ENCODE measurements around the gene ABO. TPM values are rescaled to one million over a fixed set of nuclear protein-coding genes. Genes with fewer than 3 reads are reported as not detected.
A peak's percentile ranks its signal among the peaks of the same experiment; 100 is the strongest.

The ABO gene
- 0.96 and 1.2 TPM in 2 replicates for total RNA-seq (2021)
- Bru-seq, nascent RNA, result not detected
- BruChase-seq, experiment 1, labeled RNA remaining after a 2-hour chase, result not detected
- BruChase-seq, experiment 2, labeled RNA remaining after a 6-hour chase, result percentile 5 among the genes with signal in this experiment
- long read RNA-seq, partial matches to known transcripts, result 0 of 1 reads
- long read RNA-seq, other reads (novel, unspliced or antisense), result 1 of 1 reads

- POLR2A ChIA-PET (ENCODE audit: unreplicated experiment), result no interaction called here
- intact Hi-C loops (cut with micrococcal nuclease; ENCODE audit: unreplicated experiment), result no loop called here
- Histone ChIP-seq H3K27ac (no peak within 1 kb of the TSS), H3K4me1 (replicated peaks; ENCODE audit: insufficient read depth) (no peaks in the 10 kb centered on the region), H3K4me2 (no peak within 1 kb of the TSS), H3K4me3 (no peak within 1 kb of the TSS), H3K36me3 (ENCODE audit: low read depth) (no peaks in the 10 kb centered on the region), H3F3A (ENCODE audit: insufficient read depth, low read depth) (no peaks in the 10 kb centered on the region), H2AFZ (no peak within 1 kb of the TSS), H3K27me3 (ENCODE audit: insufficient read depth, low read depth) (peaks cover 55% of the 10 kb centered on the region), H3K79me2 (ENCODE audit: low read depth) (no peaks in the 10 kb centered on the region), H4K20me1 (ENCODE audit: insufficient read depth) (no peaks in the 10 kb centered on the region), H3K9me3 (ENCODE audit: insufficient read depth, low read depth) (no peaks in the 10 kb centered on the region), H3K9me2 (ENCODE audit: insufficient read depth) (no peaks in the 10 kb centered on the region)
- no peak for TF ChIP-seq EZH2 (IDR thresholded peaks at IDR 0.05; ENCODE audit: low read depth)
- no peak for TF ChIP-seq CTCF (conservative IDR thresholded peaks at IDR 0.05)
- CTCF ChIA-PET, result no interaction called here
- no peak for DNase-seq
- BruUV-seq (replicated peaks), result no TSS peak
Measured at GRCh38 chr9:133275105-133276000, at the start of gene ABO. Gene ABO (minus strand): TSS chr9:133275201.

GRCh38 chr9:133323991-133324703 lies 49.1 kb upstream of the ABO start:
- H3K27me3 ChIP-seq (ENCODE audit: insufficient read depth, low read depth), result peaks cover 34% of the 10 kb centered on the region
- ChIA-PET POLR2A (ENCODE audit: unreplicated experiment) (no interaction called here), CTCF (no interaction called here)
- no peak for DNase-seq
- H3K79me2 ChIP-seq (ENCODE audit: low read depth), result no peaks in the 10 kb centered on the region
- no peak overlapping the region for H3K4me3 ChIP-seq
- TF ChIP-seq CTCF (conservative IDR thresholded peaks at IDR 0.05) (no peak), EZH2 (IDR thresholded peaks at IDR 0.05; ENCODE audit: low read depth) (no peak)
- H2AFZ ChIP-seq, result no peak overlapping the region
- intact Hi-C loops (cut with micrococcal nuclease; ENCODE audit: unreplicated experiment), result no loop called here
- H3K4me2 ChIP-seq, result no peak overlapping the region
- no peaks in the 10 kb centered on the region for H3K4me1 ChIP-seq (replicated peaks; ENCODE audit: insufficient read depth)
- 0 out of 2 replicates have a peak, but pooled peaks cover 3% of the 10 kb centered on the region for H3F3A ChIP-seq (ENCODE audit: insufficient read depth, low read depth)
- no peaks in the 10 kb centered on the region for H3K9me3 ChIP-seq (ENCODE audit: insufficient read depth, low read depth)
- no peak overlapping the region for H3K27ac ChIP-seq
- no peaks in the 10 kb centered on the region for H3K36me3 ChIP-seq (ENCODE audit: low read depth)
- no peaks in the 10 kb centered on the region for H4K20me1 ChIP-seq (ENCODE audit: insufficient read depth)
- BruUV-seq (replicated peaks), result no TSS peak
- no peaks in the 10 kb centered on the region for H3K9me2 ChIP-seq (ENCODE audit: insufficient read depth)

DNA sequence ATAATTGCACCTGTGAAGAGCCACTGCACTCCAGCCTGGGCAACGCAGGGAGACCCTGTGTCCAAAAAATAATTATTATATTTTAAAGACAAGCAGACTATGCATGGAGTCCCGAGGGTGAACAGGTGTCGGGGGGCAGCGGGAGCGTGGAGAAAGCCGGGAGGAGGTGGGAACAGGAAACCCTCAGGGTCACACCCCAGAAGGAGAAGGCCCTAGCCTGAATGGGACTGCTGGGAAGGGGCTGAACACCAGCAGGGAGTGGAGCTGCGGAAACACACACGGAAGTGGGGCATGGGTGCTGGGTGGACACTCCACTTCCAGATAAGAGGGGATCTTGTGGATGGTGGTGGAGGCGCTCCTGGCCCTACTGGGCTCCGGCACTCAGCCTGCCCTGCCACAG lies 48.2 kb upstream of the ABO start:
- H3K79me2 ChIP-seq (ENCODE audit: low read depth), result no peaks in the 10 kb centered on the region
- no peak overlapping the region for H3K27ac ChIP-seq
- intact Hi-C loops (cut with micrococcal nuclease; ENCODE audit: unreplicated experiment), result no loop called here
- DNase-seq, result no peak
- H3K9me2 ChIP-seq (ENCODE audit: insufficient read depth), result no peaks in the 10 kb centered on the region
- no peaks in the 10 kb centered on the region for H4K20me1 ChIP-seq (ENCODE audit: insufficient read depth)
- TF ChIP-seq CTCF (conservative IDR thresholded peaks at IDR 0.05) (no peak), EZH2 (IDR thresholded peaks at IDR 0.05; ENCODE audit: low read depth) (no peak)
- no TSS peak for BruUV-seq (replicated peaks)
- H3K9me3 ChIP-seq (ENCODE audit: insufficient read depth, low read depth), result no peaks in the 10 kb centered on the region
- no peaks in the 10 kb centered on the region for H3F3A ChIP-seq (ENCODE audit: insufficient read depth, low read depth)
- H3K4me2 ChIP-seq, result no peak overlapping the region
- ChIA-PET POLR2A (ENCODE audit: unreplicated experiment) (no interaction called here), CTCF (no interaction called here)
- H3K36me3 ChIP-seq (ENCODE audit: low read depth), result no peaks in the 10 kb centered on the region
- no peaks in the 10 kb centered on the region for H3K4me1 ChIP-seq (replicated peaks; ENCODE audit: insufficient read depth)
- no peak overlapping the region for H3K4me3 ChIP-seq
- H3K27me3 ChIP-seq (ENCODE audit: insufficient read depth, low read depth), result peaks cover 34% of the 10 kb centered on the region
- H2AFZ ChIP-seq, result no peak overlapping the region
